NCI-H69 (cell line): ENCODE results near the gene LAGE3.

Source experiments
- DNase-seq: peaks from one replicate; lab custom pipeline; 2025; lab: John Stamatoyannopoulos, UW

LAGE3 gene

GRCh38 chrX:154435171-154435733 is 43.8 kb downstream of the LAGE3 start:
- no peak for DNase-seq

GRCh38 chrX:154434394-154435168 is 44.5 kb downstream of the LAGE3 start:
- no peak for DNase-seq

- DNase-seq, result no peak
Observed at GRCh38 chrX:154433605-154434004, 45.5 kb downstream of the LAGE3 start.

GRCh38 chrX:154432210-154432609 is 46.9 kb downstream of the LAGE3 start:
- DNase-seq, result no peak

- DNase-seq, result no peak
Observed at GRCh38 chrX:154431341-154431740, 47.7 kb downstream of the LAGE3 start.

GRCh38 chrX:154430916-154431315 is 48.2 kb downstream of the LAGE3 start:
- no peak for DNase-seq

GRCh38 chrX:154430479-154430878 is 48.6 kb downstream of the LAGE3 start:
- no peak for DNase-seq

GRCh38 chrX:154429711-154430110 is 49.4 kb downstream of the LAGE3 start:
- DNase-seq, result no peak

GRCh38 chrX:154428176-154429171 is 50.6 kb downstream of the LAGE3 start, which contains the start of gene ATP6AP1:
ATP6AP1 (plus strand) TSS chrX:154428677; CDS start chrX:154428693, 16 bp downstream.
- peak; percentile 96 for DNase-seq
